NCI-H187 (cell line): ENCODE measurements around the gene NCR2.
"Not testable (repeated sequence)": the region's sequence is repeated elsewhere in the genome, so short reads cannot be mapped to it uniquely, and the experiment has no call there.

ENCODE experiments used
- DNase-seq, 2 experiments: peaks; one replicate each; lab custom pipeline; 2025; lab: John Stamatoyannopoulos, UW

Gene NCR2, protein sequence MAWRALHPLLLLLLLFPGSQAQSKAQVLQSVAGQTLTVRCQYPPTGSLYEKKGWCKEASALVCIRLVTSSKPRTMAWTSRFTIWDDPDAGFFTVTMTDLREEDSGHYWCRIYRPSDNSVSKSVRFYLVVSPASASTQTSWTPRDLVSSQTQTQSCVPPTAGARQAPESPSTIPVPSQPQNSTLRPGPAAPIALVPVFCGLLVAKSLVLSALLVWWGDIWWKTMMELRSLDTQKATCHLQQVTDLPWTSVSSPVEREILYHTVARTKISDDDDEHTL

DNA sequence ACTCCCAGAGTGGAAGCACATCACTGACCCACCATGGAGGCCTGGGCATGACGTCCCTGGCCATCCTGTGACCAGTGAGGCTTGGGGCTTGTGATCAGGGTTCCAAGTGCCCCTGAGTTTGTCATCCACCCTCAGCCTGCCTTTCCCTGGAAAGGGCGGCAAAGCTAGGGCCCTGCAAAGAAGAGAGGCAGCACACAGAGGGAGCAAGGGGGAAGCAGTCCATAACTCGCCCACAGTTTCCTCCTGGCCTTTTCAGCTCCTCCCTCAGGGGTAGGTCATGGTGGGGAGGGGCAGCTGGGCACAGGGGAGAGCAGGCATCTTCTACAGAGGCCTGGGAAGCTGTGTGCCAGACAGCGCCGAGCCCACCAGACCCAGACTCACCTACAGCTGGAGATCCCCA lies at the start of gene NCR2:
NCR2 (plus strand) TSS at position 313 of the 400 bp plus-strand sequence. CDS start 269 bp downstream, outside the sequence.
- DNase-seq: no peak

DNA sequence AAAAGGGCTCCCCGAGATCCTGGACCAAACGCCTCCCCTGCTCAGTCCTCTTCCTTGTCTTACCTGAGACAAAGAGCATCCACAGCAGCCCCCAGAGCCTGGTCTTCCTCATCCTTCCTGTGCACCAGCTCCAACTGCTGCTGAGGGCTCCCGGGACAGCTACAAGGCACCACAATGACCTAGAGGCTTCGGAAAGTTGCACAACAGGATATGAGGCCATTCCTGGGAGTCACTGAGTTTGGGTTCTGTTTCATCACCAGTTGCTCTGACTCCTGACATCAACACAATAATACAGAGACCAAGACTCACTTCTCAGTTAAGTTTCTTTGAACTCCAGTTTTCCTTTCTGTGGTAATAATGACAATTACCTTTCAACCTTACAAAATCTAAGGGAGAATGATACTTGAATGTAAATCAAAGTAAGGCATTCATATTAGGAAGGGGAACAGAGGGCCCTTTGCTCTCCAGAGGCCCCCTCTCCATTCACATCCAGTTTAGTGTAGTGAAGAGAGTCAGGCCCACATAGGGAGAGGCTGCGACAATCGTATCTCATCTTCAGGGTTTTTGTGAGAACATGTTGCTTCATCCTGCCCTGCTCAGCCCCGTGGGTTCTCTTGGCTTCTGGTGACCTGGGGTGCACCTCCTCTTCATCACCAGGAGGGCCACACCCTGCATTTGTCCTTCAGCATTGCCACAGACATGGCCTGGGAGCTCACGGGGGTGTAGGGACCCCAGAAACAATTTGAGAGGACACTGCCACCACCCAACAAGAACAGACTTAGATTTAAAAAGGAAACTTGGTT lies 48.7 kb upstream of the NCR2 start, which contains the start of gene TREM1:
TREM1 (minus strand) TSS at position 139 of the 803 bp plus-strand sequence; CDS start at position 112, 27 bp downstream.
- DNase-seq: no peak

DNA sequence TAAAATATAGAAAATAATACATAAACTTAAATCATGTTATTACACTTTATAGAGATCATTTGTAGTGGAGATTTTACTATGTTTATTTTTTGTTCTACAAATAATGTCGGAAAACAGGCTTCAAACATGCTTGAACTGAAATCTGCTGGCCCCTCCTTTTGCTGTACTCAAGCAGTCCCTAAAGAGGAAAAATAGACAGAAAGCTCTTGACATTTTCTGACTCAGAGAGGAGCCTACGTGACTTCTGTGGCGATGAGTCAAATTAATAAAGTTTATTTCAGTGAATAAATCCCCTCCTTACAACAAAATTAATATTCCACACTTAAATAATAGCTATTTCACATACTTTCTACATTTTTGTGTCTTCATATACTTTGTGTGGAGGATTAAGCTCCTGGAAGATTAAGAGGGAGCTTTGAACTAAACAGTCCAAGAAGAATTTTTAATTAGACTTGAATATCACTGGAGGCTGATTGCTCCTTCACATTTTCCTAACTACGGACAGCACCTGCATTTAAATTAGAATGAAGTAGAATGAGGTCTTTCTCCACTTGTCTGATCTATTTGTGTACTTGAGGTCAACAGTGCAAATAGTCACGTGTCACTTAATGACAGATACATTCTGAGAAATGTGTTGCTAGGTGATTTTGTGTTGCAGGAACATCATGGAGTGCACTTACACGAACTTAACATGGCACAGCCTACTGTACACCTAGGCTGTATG lies 47.2 kb upstream of the NCR2 start:
- peak; percentile 56 to 64 for DNase-seq

DNA sequence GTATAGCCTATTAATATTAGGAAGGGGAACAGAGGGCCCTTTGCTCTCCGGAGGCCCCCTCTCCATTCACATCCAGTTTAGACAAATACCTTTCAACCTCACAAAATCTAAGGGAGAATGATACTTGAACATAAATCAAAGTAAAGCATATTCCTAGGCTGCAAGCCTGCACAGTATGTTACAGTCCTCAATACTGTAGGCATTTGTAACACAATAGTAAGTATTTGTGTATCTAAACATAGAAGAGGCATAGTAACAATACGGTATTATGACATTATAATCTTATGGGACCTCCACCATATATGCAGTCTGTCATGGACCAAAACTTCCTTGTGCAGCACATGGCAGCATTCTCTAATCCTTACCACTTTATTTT lies 46.7 kb upstream of the NCR2 start:
- peak in 1 of 2 experiments; percentile 57 for DNase-seq

DNA sequence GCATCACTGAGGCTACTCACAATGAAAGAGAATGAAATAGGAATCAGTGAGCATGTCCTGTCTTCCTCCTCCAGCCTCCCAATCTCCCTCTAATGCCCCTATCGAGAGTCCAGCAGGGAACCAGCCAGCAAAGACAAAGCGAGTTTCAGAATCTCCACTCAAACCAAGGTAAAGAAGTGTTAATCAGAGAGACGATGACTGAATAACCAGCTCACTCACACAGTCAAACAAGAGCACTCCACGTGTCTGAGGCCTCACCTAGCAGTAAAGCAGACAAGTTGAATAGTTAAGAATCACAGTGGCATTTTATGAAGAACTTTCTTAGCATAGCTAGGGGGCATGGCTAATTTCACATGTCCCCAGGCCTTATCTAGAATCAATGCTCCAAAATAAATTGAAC lies 45.6 kb upstream of the NCR2 start:
- DNase-seq: no peak

DNA sequence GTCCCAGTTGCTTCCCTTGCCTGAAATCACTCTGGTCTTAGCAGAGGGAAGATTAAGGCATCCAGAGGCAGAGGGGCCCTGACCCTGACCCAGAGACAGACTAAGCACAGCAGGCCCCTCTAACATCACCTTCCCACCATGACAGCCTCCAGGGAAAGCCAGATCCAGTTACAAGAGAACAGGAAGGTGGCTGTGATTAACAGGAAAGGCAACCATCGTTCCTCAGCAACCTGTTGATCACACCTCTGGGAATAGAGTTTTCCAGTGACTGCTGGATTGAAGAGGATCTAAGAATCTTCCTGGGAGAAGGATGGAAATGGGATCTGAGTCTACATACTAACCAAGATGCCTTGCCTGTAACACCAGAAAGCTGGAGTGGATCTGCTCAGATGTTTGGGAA lies 43.7 kb upstream of the NCR2 start:
- no peak for DNase-seq

DNA sequence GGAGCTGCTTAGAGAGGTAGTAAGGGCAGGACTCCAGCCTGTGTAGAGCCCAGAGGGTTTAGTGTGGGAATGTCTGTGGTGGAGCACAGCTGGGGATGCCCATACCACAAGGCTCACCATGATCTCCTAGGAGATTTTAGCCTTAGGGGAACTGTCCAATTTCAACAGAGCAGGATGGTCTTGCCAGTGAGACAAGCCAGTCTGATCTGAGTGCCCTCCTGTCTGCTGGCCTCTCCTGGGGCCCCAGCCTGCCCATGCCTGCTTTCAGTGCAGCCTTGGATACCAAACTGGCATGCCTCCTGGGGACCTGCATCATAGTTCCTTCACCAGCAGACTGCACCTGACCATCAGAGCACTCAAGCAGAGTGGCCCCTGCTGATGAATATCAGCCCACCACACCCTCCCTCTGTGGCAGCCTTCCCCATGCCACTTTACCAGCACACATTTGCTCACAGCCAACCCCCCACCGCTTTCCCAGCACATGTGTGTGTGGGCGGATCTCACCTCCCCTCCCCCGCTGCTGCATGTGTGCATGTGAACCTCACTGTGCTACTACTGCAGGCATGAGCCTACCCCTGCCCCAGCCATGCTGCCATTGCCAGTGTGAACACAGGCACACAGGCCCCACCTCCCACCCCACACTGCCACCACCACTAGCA lies 41.1 kb upstream of the NCR2 start:
- DNase-seq: no peak

DNA sequence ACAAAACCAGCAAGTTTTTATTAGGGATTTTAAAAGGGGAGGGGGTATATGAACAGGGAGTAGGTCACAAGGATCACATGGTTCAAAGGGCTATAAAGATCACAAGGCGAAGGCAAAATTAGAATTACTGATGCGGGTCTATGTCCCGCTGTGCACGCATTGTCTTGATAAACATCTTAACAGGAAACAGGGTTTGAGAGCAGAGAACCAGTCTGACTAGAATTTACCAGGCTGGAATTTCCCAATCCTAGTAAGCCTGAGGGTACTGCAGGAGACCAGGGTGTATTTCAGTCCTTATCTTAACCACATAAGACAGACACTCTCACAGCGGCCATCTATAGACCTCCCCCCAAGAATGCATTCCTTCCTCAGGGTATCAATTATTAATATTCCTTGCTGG lies 38.2 kb upstream of the NCR2 start:
- not testable (repeated sequence) for DNase-seq

DNA sequence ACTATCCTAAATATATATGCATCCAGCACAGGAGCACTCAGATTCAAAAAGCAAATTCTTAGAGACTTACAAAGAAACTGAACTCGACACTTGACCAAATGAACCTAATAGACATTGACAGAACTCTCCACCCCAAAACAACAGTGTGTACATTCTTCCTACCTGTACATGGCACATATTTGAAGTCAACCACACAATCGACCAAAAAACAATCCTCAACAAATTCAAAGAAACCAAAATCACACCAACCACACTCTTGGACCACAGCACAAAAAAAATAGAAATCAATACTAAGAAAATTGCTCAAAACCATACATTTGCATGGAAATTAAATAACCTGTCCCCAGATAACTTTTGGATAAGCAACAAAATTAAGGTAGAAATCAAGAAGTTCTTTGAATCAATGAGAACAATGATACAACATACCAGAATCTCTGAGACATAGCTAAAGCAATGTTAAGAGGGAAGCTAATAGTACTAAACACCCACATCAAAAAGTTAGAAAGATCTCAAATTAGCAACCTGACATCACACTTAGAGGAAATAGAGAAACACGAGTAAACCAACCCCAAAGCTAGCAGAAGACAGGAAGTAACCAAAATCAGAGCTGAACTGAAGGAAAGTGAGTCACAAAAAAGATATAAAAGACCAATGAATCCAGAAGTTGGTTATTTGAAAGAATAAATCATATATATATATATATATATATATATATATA lies 36.5 kb upstream of the NCR2 start:
- DNase-seq: no peak

DNA sequence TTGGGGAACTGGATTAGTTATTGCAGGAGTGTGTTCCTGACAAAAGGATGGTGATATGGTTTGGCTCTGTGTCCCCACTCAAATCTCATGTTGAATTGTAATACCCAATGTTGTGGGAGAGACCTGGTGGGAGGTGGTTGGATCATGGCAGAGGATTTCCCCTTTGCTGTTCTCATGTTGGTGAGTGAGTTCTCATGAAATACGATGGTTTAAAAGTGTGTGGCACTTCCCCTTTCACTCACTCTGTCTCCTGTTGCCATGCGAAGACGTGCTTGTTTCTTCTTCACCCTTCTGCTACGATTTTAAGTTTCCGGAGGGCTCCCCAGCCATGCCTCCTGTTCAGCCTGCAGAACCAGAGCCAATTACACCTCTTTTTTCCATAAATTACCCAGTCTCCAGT lies 32.8 kb upstream of the NCR2 start:
- DNase-seq: no peak

DNA sequence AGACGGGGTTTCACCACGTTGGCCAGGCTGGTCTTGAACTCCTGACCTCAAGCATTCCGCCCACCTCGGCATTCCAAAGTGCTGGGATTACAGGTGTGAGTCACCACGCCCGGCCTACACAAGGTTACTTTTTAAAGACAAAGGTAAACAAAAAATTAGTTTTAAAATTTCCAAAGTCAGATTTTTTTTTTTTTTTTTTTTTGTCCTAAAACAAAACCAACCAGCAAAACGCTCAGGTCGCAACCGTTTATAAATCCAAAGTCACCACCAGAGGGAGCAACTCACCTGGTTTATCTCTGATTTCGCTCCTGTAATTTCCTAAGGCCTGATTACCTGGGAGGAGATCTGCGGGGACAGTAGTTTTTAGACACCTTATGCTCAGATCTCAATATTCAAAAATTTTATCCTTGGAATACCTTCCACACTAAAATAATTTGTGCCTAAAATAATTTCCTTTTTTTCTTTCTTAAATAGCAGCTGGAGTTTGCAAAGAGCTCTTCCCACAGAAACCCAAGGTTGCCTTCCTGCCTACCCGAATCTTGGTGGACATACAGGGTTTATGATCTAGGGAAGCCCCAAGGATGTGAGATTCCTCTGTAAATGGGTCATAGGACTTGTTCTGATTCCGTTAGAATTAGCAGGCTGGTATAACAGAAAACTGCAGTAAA lies 29.1 kb upstream of the NCR2 start:
- DNase-seq: peak; percentile 39 to 47

DNA sequence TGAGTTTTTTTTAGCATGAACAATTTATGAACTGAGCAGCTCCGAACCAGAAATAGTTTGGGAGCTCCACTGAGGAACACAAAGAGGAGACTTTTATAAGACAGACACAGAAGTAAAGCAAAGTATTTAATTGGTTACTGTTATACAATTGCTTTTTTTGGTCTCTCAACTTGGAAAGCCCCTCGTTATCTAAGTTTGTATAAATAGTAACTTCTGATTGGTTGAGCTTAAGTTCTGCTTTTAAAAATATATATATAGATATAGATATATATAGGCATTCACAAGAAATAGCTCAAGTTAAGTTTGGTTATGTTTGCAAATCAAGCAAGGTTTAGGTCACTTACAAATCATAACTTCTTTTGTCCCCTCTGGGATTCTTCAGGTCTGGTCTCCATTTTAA lies 20.2 kb upstream of the NCR2 start:
- DNase-seq: no peak

DNA sequence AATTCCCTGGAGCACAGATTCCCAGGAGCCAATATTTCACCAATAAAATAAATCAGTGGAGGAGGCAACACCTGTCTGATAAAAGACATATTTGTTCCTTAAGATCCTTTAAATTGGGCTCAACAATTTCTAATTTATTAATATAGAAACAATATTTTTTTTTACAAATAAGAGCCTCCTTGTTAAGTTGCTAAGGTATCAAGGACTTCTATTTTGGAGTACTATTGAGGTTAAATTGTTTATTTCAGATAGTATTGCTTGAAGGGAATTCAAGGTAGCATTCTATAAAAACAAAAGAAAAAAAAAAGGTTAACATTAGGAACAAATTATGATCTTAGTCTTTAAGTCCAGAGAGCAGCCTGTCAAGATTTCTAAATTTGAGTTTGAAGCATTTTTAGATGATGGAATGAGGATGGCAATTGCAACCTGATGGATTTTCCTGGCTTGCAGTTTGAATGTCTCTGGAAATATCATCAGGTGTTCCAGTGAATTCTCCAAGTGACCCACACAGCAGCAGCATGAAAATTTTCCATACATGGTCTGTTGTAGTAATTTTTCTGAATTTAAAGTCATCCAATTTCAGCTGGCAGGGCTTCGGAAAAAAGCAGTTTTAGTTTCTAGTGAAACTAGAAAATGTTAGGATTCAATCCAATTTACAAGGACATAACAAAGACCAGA lies 19.3 kb upstream of the NCR2 start:
- DNase-seq: no peak

DNA sequence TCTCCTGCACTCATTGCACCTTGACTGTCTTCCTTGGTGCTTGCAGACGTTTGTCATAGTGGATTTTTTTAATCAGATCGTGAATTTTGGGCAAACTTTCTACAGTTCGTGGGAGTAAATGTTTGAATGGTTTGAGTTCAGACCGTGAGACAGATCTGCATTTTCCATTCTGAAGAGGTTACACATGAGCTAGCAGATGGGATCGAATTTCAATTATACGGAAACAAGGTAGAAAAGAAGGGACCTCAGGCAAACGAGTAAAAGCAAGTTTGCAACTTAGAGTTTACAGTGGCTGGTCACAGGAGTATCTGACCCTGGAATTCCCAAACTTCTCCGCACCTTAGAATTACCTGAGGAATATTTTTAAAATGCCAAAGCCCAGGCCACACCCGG lies 17.2 kb upstream of the NCR2 start:
- DNase-seq: no peak

DNA sequence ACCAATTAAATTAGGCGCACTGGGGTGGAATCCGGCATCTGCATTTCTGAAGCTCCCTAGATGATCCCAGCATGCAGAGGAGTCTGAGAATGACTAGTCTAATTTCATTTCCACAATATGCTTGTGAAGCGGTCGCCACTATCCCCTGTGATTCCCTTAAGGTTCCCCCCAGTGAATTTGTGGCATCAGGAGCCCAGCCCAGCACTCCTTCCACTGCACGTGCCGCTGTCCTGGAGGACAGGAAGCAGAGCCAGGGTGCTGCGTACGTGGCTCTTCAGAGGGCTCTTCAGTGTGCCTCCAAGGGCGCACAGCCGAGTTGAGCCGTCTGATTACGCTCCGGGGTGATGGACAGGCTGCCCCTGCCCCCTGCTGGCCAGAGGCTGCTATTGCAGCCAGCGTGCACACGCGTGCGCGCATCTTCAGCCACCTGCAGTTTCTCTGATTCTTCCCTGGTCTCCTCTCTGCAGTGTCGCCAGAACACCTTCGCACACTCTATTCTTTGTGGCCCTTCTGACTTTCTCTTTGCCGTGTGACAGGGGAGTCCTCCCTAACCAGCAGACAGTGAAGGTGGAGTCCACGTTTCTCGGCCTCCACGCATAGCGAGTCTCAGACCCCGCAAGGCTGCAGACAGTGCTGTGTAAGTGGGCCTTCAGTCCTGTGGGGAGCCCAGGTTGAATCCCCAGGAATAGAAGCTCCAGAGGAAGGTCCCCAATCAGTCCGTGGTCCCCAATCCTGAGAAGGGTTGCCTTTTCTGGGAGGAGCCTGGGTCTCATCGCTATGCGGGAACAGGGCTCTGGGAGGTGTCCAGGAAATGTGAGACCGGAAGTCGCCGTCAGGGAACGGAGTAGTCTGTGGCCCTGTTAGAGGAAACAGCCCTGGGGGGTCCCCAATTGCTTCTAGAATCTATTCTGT lies 16.5 kb upstream of the NCR2 start:
- peak; percentile 87 to 91 for DNase-seq

DNA sequence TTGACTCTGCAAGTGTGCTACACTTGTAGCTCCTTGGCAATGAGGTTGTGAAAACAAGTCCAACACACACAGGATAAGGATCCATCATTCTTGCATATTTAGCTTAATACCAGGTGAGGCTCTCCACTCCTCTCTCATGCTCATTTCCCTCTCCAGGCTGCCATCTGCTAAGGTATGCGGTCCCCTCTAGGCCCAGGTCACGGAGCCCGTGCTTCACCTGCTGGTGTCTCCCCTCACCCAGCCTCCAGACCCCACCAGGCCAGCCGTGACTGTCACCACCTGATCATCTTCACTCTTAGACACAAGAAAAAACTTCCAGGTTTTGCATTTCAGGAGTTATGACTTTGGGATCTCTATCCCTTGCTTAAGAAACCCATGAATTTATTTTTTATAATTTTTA lies 14.2 kb upstream of the NCR2 start:
- DNase-seq: no peak

DNA sequence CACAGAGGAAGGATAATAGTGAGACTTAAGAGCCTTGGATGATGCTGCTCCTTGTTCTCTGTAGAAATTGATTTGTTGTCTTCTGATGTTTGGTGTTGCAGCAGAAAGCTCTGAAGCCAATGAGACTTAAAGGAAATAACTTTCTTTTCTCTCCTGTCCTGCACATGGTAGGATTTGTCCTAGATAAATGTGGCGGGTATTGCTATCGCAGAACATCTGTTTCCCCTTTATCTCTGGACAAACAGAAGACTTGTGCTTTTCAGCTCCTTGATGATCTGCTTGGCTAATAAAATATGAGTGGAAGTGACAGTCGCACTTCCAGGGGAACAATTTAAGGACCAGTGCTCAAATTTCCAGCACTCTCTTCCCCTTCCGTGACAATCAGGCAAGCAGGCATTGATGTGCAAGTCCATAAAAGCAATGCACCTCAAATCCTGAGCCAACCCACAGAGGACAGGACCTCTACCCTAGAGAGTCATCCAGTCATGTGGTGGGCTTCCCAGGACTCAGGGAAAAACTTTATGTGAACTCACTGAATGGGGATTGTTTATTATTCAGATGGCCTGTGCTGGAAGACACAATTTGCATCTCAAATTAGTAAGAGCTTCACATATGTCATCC lies 9.9 kb upstream of the NCR2 start:
- no peak for DNase-seq

DNA sequence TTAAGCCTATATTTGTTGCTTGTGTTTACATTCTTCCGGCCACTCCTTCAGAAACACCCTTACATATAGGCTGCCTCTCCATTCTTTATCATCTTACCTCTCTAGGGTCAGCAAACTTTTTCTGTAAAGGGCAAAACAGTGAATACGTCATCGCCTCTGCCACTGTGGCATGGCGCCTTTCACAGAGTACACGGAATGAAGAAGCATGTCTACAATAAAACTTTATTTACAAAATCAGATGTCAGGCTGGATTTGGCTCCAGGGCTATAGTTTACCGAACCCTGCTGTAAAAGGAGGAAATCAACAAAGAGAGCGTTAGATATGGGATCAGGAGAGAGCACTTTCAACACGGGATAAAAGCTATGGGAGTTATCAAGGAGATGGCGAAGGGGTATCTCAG lies 9.3 kb upstream of the NCR2 start:
- no peak for DNase-seq

DNA sequence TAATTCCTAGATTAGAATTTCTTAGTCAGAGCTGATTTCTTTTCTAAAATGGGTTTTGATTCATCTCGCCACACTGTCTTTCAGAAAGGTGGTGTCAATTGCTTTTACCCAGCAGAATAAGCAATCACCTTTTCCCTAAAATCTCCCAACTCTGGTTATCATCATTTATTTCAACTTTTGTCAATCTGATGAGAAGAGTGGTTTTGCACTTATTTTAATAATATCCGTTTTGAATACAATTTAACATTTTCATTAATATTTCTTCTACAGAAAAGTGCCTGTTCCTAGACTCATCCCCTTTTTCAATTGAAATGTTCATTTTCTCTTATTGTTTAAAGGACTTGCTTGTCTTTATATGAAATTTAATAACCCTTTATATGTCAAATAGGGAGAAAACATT lies 8.2 kb upstream of the NCR2 start:
- DNase-seq: no peak
